SIG-M5 (cell line): Measurements from ENCODE around the gene CSF3.
"Not testable (repeated sequence)": the region's sequence is repeated elsewhere in the genome, so short reads cannot be mapped to it uniquely, and the experiment has no call there.

Source experiments
- DNase-seq: peaks from one replicate; lab custom pipeline; 2025; lab: John Stamatoyannopoulos, UW

Gene CSF3

DNA sequence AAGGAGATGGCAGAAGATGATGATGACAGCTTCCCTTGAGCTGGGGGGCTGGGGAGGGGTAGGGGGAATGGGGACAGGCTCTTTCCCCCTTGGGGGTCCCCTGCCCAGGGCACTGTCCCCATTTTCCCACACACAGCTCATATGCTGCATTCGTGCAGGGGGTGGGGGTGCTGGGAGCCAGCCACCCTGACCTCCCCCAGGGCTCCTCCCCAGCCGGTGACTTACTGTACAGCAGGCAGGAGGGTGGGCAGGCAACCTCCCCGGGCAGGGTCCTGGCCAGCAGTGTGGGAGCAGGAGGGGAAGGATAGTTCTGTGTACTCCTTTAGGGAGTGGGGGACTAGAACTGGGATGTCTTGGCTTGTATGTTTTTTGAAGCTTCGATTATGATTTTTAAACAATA is 17.7 kb upstream of the CSF3 start:
- DNase-seq = no peak

DNA sequence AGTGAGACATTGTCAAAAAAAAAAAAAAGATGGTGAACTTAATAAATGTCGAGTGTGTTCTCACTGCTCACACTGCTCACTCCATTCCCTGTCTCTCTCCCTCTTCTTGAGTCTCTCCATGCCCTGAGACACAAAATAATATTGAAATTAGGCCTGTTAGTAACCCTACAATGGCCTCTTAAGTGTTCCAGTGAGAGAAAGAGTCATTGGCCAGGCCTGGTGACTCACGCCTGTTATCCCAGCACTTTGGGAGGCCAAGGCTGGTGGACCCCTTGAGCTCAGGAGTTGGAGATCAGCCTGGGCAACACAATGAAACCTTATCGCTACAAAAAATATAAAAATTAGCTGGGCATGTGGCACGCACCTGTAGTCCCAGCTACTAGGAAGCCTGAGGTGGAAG is 16.2 kb upstream of the CSF3 start:
- no peak for DNase-seq

DNA sequence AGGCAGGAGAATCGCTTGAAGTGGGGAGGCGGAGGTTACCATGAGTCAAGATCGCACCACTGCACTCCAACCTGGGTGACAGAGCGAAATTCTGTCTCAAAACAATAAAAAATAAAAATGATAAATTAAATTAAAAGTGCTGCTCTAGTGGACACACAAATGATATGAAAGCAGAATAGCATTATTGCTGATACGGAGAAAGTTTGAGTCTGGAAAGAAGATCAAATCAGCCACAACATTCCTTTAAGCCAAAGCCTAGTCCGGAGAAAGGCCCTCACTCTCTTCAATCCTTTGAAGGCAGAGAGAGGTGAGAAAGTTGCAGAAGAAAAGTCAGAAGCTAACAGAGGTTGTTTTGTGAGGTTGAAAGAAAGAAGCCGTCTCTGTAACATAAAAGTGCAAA is 15.1 kb upstream of the CSF3 start:
- no peak for DNase-seq

DNA sequence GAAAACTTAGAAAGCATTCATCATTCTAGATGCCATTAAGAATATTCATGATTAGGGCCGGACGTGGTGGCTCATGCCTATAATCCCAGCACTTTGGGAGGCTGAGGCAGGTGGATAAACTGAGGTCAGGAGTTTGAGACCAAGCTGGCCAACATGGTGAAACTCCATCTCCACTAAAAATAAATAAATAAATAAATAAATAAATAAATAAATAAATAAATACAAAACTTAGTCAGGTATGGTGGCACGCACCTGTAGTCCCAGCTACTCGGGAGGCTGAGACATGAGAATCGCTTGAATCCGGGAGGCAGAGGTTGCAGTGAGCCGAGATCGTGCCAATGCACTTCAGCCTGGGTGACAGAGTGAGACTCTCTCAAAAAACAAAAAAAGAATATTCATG is 13.9 kb upstream of the CSF3 start:
- not testable (repeated sequence) for DNase-seq

DNA sequence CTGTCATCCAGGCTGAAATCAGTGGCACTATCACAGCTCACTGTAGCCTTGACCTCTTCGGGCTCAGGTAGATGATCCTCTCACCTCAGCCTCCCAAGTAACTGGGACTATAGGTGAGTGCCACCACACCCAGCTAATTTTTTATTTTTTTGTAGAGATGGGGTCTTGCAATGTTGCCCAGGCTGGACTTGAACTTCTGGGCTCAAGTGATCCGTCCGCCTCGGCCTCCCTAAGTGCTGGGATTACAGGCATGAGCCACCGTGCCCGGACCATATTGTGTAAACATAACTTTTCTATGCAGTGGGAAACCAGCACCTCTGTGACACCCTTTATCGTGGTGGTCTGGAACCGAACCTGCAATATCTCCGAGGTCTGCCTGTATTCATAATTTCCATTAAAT is 11.2 kb upstream of the CSF3 start:
- DNase-seq = no peak

DNA sequence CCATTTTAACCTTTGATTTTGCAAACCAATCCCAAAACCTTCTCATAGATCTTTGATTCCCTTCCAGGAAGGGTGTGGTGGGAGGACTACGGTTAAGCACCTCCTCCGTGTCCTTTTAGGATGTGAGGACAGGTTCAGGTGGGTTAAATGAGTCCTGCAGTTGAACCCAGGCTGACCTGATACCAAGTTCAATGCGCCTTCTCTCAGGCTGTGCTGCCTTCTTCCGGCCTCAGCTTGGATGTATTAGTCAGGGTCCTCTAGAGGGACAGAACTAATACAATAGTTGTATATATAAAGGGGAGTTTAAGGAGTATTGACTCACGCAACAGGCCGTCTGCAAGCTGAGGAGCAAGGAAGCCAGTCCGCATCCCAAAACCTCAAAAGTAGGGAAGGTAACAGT is 10.5 kb upstream of the CSF3 start:
- DNase-seq = no peak

DNA sequence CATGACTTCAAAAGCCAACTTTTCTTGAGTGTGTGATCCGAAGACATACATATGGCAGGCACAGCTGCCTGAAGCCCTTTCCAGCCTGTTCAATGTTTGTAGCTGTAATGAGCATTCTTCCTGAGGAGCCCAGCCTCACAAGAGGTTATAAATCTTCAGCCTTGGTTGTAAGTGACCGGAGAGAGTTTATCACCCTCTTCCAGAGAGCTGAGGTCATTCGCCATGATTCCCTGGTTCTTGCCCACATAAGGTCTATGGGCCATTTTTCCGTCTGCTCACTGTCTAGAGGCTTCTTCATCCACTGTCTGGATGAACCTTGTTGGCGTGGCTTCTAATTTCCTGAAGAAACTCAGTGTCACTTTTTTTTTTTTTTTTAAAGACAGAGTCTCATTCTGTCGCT is 9.7 kb upstream of the CSF3 start:
- DNase-seq = no peak

DNA sequence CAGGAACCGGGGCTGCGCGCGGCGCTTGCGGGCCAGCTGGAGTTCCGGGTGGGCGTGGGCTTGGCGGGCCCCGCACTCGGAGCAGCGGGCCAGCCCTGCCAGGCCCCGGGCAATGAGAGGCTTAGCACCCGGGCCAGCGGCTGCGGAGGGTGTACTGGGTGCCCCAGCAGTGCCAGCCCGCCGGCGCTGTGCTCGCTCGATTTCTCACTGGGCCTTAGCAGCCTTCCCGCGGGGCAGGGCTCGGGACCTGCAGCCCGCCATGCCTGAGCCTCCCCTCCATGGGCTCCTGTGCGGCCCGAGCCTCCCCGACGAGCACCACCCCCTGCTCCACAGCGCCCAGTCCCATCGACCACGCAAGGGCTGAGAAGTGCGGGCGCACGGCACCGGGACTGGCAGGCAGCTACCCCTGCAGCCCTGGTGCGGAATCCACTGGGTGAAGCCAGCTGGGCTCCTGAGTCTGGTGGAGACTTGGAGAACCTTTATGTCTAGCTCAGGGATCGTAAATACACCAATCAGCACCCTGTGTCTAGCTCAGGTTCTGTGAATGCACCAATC is 4.2 kb upstream of the CSF3 start:
- DNase-seq = not testable (repeated sequence)

DNA sequence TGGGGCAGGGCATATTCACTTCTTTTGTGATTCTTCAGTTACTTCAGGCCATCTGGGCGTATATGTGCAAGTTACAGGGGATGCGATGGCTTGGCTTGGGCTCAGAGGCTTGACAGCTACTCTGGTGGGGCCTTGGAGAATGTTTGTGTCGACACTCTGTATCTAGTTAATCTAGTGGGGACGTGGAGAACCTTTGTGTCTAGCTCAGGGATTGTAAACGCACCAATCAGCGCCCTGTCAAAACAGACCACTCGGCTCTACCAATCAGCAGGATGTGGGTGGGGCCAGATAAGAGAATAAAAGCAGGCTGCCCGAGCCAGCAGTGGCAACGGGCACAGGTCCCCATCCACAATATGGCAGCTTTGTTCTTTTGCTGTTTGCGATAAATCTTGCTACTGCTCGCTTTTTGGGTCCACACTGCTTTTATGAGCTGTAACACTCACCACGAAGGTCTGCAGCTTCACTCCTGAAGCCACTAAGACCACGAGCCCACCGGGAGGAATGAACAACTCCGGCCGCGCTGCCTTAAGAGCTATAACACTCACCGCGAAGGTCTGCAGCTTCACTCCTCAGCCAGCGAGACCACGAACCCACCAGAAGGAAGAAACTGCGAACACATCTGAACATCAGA is 3.1 kb upstream of the CSF3 start:
- not testable (repeated sequence) for DNase-seq

DNA sequence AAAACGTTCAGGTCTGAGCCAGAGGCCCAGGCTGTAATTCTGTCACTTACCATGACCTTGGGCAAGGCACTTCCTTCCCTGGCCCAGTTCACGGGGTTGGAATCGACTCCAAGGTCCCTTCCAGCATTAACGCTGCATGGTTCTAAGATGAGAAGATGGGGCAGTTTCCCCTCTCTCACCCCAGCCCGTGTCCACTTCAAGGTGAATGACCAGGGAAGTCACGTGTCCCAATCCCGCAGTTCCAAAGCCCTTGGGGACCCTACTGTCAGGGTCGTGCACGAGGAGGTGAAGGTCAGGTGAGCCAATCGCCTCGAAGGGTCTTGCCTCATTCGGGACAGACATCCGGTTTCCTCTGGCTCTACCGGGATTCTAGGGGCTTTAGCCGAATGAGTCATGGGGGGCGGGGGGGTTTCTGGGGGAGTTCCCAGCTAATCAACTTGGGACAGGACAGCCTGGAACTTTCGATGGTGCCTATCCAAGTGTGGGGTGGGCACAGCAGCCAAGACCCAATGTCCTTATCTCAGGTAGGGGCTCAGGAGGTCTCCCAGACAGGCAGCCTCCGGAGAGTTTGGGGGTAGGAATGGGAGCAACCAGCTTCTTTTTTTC is 762 bp upstream of the CSF3 start:
- no peak for DNase-seq

DNA sequence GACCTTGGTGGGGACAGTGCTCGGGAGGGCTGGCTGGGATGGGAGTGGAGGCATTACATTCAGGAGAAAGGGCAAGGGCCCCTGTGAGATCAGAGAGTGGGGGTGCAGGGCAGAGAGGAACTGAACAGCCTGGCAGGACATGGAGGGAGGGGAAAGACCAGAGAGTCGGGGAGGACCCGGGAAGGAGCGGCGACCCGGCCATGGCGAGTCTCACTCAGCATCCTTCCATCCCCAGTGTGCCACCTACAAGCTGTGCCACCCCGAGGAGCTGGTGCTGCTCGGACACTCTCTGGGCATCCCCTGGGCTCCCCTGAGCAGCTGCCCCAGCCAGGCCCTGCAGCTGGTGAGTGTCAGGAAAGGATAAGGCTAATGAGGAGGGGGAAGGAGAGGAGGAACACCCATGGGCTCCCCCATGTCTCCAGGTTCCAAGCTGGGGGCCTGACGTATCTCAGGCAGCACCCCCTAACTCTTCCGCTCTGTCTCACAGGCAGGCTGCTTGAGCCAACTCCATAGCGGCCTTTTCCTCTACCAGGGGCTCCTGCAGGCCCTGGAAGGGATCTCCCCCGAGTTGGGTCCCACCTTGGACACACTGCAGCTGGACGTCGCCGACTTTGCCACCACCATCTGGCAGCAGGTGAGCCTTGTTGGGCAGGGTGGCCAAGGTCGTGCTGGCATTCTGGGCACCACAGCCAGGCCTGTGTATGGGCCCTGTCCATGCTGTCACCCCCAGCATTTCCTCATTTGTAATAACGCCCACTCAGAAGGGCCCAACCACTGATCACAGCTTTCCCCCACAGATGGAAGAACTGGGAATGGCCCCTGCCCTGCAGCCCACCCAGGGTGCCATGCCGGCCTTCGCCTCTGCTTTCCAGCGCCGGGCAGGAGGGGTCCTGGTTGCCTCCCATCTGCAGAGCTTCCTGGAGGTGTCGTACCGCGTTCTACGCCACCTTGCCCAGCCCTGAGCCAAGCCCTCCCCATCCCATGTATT is 1.1 kb downstream of the CSF3 start:
- DNase-seq = no peak

DNA sequence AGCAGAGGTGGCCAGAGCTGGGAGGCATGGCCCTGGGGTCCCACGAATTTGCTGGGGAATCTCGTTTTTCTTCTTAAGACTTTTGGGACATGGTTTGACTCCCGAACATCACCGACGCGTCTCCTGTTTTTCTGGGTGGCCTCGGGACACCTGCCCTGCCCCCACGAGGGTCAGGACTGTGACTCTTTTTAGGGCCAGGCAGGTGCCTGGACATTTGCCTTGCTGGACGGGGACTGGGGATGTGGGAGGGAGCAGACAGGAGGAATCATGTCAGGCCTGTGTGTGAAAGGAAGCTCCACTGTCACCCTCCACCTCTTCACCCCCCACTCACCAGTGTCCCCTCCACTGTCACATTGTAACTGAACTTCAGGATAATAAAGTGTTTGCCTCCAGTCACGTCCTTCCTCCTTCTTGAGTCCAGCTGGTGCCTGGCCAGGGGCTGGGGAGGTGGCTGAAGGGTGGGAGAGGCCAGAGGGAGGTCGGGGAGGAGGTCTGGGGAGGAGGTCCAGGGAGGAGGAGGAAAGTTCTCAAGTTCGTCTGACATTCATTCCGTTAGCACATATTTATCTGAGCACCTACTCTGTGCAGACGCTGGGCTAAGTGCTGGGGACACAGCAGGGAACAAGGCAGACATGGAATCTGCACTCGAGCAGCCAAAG is 2.3 kb downstream of the CSF3 start:
- DNase-seq = no peak

DNA sequence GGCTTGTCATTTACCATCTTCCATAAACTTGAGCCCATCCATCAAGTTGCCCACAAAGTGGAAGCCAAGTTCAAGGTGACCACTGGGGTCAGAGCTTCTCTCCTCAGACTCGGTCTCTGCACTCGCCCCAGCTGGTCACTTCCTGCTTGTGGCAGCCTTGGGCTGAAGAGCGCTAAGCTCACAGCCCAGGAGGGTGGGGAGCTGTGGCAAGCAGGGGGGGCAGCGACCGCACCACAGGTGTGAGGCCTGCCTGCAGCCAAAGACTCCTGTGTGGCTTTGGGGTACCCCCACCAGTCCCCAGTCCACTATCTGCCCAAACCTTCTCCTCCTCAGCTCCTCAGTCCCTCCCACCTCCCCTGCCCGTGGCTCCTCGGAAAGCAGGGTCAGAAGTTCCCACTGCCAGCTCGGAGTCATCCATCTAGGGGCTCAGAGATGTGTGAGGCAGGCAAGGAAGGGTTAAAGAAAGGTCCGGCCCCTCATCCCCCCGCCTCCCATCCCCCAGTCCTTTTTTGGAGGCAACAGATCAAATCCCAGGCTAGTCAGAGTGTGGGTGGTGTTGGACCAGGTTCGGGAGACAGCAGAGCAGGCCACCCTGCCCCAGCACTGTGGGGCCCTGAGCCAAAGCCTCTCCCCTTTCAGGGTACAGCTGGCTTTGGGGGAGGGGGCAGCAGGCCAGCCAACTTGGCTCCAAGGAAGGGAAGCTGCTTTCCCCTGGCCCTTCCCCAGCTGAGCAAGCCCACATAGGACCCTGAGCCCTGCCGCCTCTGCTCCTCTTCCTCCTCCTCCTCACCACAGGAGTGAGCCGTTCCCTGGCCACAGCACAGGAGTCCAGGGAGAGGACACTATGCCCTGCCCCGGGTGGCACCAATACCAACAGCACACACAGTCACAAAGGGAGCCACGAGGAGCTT is 3.2 kb downstream of the CSF3 start:
- no peak for DNase-seq

DNA sequence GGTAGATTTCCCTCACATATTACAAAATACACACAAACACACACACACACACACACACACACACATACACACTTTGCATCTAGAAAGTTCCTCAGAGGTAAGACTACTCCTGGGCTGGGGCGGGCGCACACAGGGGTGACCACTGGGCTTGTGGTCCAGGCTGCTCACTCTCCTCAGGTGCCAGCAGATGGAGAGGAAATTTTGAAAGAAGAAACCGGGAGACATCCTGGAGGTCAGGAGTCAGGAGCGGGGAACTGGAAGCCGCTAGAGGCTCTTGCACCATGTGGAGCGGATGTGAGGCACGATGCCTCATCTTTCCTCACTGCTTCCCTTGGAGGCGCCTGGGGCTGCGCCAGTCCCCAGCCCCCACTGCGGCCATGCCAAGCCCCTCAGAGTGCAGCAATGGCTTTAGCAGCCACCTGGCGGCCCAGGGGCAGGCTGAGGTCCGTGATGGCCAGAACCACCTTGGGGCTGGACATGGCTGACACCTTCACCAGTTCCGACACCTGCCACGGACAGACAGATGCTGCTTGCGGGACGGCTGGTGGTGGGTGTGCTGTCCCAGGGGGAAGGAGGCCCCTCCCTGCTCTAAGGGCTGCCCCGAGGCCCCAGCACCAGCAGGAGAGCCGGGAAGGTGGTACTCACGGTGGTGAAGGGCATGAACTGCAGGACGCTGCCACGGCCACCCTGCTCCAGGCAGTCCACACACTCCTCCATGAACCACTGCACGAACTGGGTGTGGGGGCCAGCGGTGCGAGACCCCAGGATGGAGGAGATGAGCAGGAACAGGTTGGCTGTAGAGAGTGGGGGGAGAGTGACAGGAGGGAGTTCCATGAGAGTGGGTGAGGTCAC is 4.1 kb downstream of the CSF3 start:
- DNase-seq = no peak

DNA sequence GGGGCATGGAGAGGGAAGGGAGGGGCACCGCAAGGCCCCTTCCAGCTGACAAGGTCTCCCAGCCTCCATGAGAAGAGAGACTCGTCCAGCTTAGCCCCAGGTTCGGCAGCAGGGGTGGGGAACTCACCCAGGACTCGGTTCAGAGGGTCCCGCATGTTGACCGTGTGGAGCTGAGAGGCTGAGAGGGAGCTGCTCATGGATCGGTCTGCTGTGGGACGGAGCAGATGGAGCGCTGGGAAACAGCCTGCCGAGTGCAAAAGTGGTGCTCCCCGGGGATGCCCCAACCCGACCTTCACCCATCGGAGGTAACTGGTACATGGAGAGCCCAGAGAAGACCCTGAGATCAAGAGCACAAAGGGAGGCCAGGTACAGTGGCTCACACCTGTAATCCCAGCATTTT is 4.9 kb downstream of the CSF3 start:
- no peak for DNase-seq

DNA sequence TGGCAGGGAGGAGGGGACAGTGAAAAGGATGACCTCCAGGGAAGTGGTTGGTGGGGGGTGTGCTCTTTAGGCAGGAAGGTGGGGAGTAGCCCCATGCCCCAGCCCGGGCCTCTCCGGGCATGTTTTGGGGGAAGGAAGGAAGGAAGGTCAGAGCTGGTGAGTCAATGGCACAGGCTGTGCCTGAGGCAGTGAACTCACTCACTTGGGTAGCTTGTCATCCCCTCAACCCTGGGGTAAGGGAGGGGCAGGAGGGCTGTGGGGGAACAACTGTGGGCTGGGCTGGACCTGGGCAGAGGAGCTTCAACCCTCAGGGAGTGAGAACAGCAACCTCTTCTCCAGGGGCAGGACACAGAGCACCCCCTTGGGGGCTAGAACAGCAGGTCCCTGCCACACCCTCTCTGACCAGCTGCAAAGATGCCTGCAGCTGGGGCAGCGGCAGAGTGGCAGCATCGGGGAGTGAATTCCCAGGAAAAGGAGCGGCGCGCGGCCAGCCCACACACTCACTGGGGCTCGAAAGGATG is 6.3 kb downstream of the CSF3 start:
- DNase-seq = no peak

DNA sequence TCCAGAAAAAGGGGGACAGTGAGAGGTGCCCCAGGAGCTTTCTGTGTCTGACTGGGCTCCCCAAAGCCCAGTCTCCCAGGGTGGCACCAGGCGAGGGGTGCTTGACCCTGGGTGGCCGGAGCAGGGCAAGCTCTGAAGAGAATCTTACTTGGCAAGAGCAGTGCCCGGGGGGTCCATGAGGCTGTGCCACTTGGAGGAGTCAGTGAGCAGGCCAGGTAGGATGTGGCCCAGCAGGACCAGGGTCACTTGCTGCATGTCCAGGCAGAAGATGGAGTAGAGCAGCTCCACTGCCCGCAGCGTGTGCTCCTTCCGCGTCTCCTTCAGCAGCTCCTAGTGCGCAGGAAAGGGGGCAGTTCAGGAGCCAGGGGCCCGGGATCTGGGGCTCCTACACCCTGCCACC is 7.3 kb downstream of the CSF3 start:
- DNase-seq = no peak

DNA sequence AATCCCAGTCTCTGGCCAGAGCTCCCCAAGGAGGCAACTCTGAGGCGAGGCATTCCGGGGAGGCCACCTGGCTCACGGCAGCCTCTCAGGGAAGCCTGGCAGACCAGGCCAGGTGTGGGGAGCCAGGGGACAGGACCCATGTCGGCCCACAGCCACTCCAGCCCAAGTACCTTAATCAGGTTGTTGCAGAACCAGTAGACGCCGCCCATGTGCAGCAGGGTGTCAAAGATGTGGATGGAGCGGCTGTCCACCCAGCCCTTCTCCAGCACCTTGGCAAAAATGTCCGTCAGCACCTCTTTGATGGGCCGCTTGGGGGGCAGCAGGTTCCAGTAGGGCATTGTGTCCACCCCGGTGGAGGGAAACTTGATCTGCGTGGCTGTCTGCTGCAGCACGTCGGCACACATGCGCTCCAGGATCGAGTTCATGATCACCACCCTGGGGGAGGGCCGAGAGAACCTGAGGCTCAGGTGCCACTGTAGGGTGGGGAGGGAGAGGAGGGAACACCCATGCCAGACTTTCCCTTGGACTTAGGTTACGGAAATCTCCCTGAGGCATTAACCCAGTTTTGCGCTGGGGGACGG is 7.8 kb downstream of the CSF3 start:
- DNase-seq = no peak

DNA sequence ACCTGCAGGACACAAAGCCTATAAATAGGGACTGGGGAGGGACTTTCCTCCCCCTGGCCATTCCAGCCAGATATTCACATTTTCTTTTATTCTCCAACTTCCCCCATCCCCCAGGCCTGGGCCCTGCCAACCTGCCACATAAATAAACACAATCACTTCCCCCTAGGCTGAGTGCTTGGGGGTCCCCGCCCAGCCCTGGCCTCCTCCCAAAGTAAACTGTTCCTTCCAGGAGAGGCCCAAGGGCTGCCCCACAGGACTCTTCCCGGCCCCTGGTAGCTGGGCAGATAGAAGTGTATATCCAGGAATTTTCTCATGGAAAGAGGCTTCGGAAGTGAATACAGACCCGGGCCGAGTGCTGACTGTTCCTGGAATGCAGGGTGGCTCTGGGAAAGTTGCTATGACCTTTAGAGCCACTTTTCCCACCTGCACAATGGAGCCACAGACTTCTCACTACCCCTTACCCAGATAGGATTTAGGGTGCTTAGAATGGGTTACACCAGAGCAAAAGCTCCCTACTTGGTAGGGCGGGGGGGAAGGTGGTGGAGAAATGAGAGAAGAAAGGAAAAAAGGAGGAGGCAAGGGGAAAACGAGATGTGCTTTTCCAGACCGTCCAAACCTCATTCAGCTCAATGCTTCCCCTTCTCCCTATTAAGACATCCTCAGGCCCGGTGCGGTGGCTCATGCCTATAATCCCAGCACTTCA is 8.5 kb downstream of the CSF3 start:
- DNase-seq = no peak
